ENCODE data around the gene DNAL1. TPM values are rescaled to one million over a fixed set of nuclear protein-coding genes. Genes with fewer than 3 reads are reported as not detected.

Gene DNAL1
- total RNA-seq (9.3 TPM), polyA plus RNA-seq (ENCODE audit: insufficient read depth in 1 of 8, insufficient read length in 8 of 8, low replicate concordance in 1 of 8) (10 to 100 TPM in 1 of 8 donors, 1 to 10 TPM in 7; 5.7 to 10.9 (median 6.6) TPM)
- long read RNA-seq, donor 1, result 0 reads
- long read RNA-seq, donor 2, partial matches to known transcripts, result 0 of 1 reads
- long read RNA-seq, donor 2, other reads (novel, unspliced or antisense), result 0 of 1 reads
- long read RNA-seq, donor 3, full-length matches to known transcripts, result 1 of 1 reads
- long read RNA-seq, donor 3, partial matches to known transcripts, result 0 of 1 reads
- long read RNA-seq, donor 3, other reads (novel, unspliced or antisense), result 0 of 1 reads
- long read RNA-seq, donor 4, full-length matches to known transcripts, result 1 of 1 reads
- long read RNA-seq, donor 4, partial matches to known transcripts, result 0 of 1 reads
- long read RNA-seq, donor 4, other reads (novel, unspliced or antisense), result 0 of 1 reads
- long read RNA-seq, donor 5, full-length matches to known transcripts, result 3 of 3 reads
- long read RNA-seq, donor 5, partial matches to known transcripts, result 0 of 3 reads
- long read RNA-seq, donor 5, other reads (novel, unspliced or antisense), result 0 of 3 reads
- long read RNA-seq, donor 6, full-length matches to known transcripts, result 5 of 5 reads
- long read RNA-seq, donor 6, partial matches to known transcripts, result 0 of 5 reads
- long read RNA-seq, donor 6, other reads (novel, unspliced or antisense), result 0 of 5 reads
- long read RNA-seq, donor 7, full-length matches to known transcripts, result 2 of 2 reads
- long read RNA-seq, donor 7, partial matches to known transcripts, result 0 of 2 reads
- long read RNA-seq, donor 7, other reads (novel, unspliced or antisense), result 0 of 2 reads
- long read RNA-seq, donor 8, full-length matches to known transcripts, result 2 of 2 reads
- long read RNA-seq, donor 8, partial matches to known transcripts, result 0 of 2 reads
- long read RNA-seq, donor 8, other reads (novel, unspliced or antisense), result 0 of 2 reads
- long read RNA-seq, donor 9, partial matches to known transcripts, result 0 of 1 reads
- long read RNA-seq, donor 9, other reads (novel, unspliced or antisense), result 0 of 1 reads
- long read RNA-seq, donor 10, full-length matches to known transcripts, result 6 of 6 reads
- long read RNA-seq, donor 10, partial matches to known transcripts, result 0 of 6 reads
- long read RNA-seq, donor 10, other reads (novel, unspliced or antisense), result 0 of 6 reads
- long read RNA-seq, donor 11, result 0 reads

- H3K27ac ChIP-seq (ENCODE audit: low read length), result peak within 1 kb of the TSS; percentile 95
- no peaks in the 10 kb centered on the region for H3K9me3 ChIP-seq (replicated peaks; ENCODE audit: control insufficient read depth, low read depth, low read length)
- no peaks in the 10 kb centered on the region for H3K27me3 ChIP-seq (ENCODE audit: control insufficient read depth, insufficient read depth, low read length)
- peak within 1 kb of the TSS; percentile 99 for H3K4me3 ChIP-seq (ENCODE audit: low read length)
- WGBS (ENCODE audit: insufficient coverage), result under 1% methylated on average over 43 of the region's 43 CpGs
- peaks cover 14% of the 10 kb centered on the region for H3K4me1 ChIP-seq (ENCODE audit: control insufficient read depth, insufficient read depth, low read length)
- H3K36me3 ChIP-seq (ENCODE audit: control insufficient read depth, insufficient read depth, low read length), result no peaks in the 10 kb centered on the region
- DNase-seq, result peak; percentile 97
Observed at GRCh38 chr14:73644531-73645247, at the start of gene DNAL1. Gene DNAL1 (plus strand): TSS chr14:73644986. CDS start chr14:73645040, 54 bp downstream.

GRCh38 chr14:73599499-73599898, 45.3 kb upstream of the DNAL1 start:
- H3K27ac ChIP-seq (ENCODE audit: low read length), result no peak overlapping the region
- no peak overlapping the region for H3K4me3 ChIP-seq (ENCODE audit: low read length)
- H3K27me3 ChIP-seq (ENCODE audit: control insufficient read depth, insufficient read depth, low read length), result no peaks in the 10 kb centered on the region
- no peaks in the 10 kb centered on the region for H3K36me3 ChIP-seq (ENCODE audit: control insufficient read depth, insufficient read depth, low read length)
- H3K4me1 ChIP-seq (ENCODE audit: control insufficient read depth, insufficient read depth, low read length), result no peaks in the 10 kb centered on the region
- no peak for DNase-seq
- H3K9me3 ChIP-seq (replicated peaks; ENCODE audit: control insufficient read depth, low read depth, low read length), result no peaks in the 10 kb centered on the region

GRCh38 chr14:73602994-73603393, 41.8 kb upstream of the DNAL1 start:
- no CpG with 5 or more reads among the region's 3 CpGs for WGBS (ENCODE audit: insufficient coverage)
- Histone ChIP-seq H3K4me1 (ENCODE audit: control insufficient read depth, insufficient read depth, low read length) (no peaks in the 10 kb centered on the region), H3K4me3 (ENCODE audit: low read length) (no peak overlapping the region), H3K9me3 (replicated peaks; ENCODE audit: control insufficient read depth, low read depth, low read length) (no peaks in the 10 kb centered on the region), H3K36me3 (ENCODE audit: control insufficient read depth, insufficient read depth, low read length) (no peaks in the 10 kb centered on the region), H3K27me3 (ENCODE audit: control insufficient read depth, insufficient read depth, low read length) (no peaks in the 10 kb centered on the region), H3K27ac (ENCODE audit: low read length) (no peak overlapping the region)
- no peak for DNase-seq

- Histone ChIP-seq H3K27ac (ENCODE audit: low read length) (no peak overlapping the region), H3K4me3 (ENCODE audit: low read length) (no peak overlapping the region), H3K4me1 (ENCODE audit: control insufficient read depth, insufficient read depth, low read length) (no peaks in the 10 kb centered on the region), H3K36me3 (ENCODE audit: control insufficient read depth, insufficient read depth, low read length) (no peaks in the 10 kb centered on the region), H3K27me3 (ENCODE audit: control insufficient read depth, insufficient read depth, low read length) (no peaks in the 10 kb centered on the region), H3K9me3 (replicated peaks; ENCODE audit: control insufficient read depth, low read depth, low read length) (peaks cover 4% of the 10 kb centered on the region)
- no CpG with 5 or more reads among the region's 3 CpGs for WGBS (ENCODE audit: insufficient coverage)
- no peak for DNase-seq
Observed at GRCh38 chr14:73606271-73606670, 38.5 kb upstream of the DNAL1 start.

- H3K27ac ChIP-seq (ENCODE audit: low read length), result no peak overlapping the region
Observed at GRCh38 chr14:73607241-73607640, 37.5 kb upstream of the DNAL1 start.

GRCh38 chr14:73610687-73611086, 34.1 kb upstream of the DNAL1 start:
- DNase-seq, result peak; percentile 22
- Histone ChIP-seq H3K36me3 (ENCODE audit: control insufficient read depth, insufficient read depth, low read length) (no peaks in the 10 kb centered on the region), H3K4me1 (ENCODE audit: control insufficient read depth, insufficient read depth, low read length) (no peaks in the 10 kb centered on the region), H3K27ac (ENCODE audit: low read length) (no peak overlapping the region), H3K9me3 (replicated peaks; ENCODE audit: control insufficient read depth, low read depth, low read length) (peaks cover 4% of the 10 kb centered on the region), H3K4me3 (ENCODE audit: low read length) (no peak overlapping the region), H3K27me3 (ENCODE audit: control insufficient read depth, insufficient read depth, low read length) (no peaks in the 10 kb centered on the region)
- WGBS (ENCODE audit: insufficient coverage), result no CpG with 5 or more reads among the region's 2 CpGs

More at GRCh38 chr14:73607241-73607640, 37.5 kb upstream of the DNAL1 start:
- DNase-seq, result no peak
- no CpG with 5 or more reads among the region's 1 CpG for WGBS (ENCODE audit: insufficient coverage)
- Histone ChIP-seq H3K36me3 (ENCODE audit: control insufficient read depth, insufficient read depth, low read length) (no peaks in the 10 kb centered on the region), H3K4me1 (ENCODE audit: control insufficient read depth, insufficient read depth, low read length) (no peaks in the 10 kb centered on the region), H3K27me3 (ENCODE audit: control insufficient read depth, insufficient read depth, low read length) (no peaks in the 10 kb centered on the region), H3K9me3 (replicated peaks; ENCODE audit: control insufficient read depth, low read depth, low read length) (peaks cover 4% of the 10 kb centered on the region), H3K4me3 (ENCODE audit: low read length) (no peak overlapping the region)

- Histone ChIP-seq H3K27me3 (ENCODE audit: control insufficient read depth, insufficient read depth, low read length) (no peaks in the 10 kb centered on the region), H3K9me3 (replicated peaks; ENCODE audit: control insufficient read depth, low read depth, low read length) (peaks cover 4% of the 10 kb centered on the region), H3K4me3 (ENCODE audit: low read length) (peak within 1 kb of the TSS; percentile 53), H3K27ac (ENCODE audit: low read length) (peak within 1 kb of the TSS; percentile 59), H3K4me1 (ENCODE audit: control insufficient read depth, insufficient read depth, low read length) (no peaks in the 10 kb centered on the region), H3K36me3 (ENCODE audit: control insufficient read depth, insufficient read depth, low read length) (no peaks in the 10 kb centered on the region)
- WGBS (ENCODE audit: insufficient coverage), result under 1% methylated on average over 83 of the region's 84 CpGs
- DNase-seq, result peak; percentile 86
Observed at GRCh38 chr14:73612339-73613045, 32.3 kb upstream of the DNAL1 start, which contains the start of gene ACOT6. Gene ACOT6 (plus strand): TSS chr14:73612517. CDS start chr14:73612572, 55 bp downstream.

GRCh38 chr14:73613046-73613383, 31.8 kb upstream of the DNAL1 start:
- no peaks in the 10 kb centered on the region for H3K36me3 ChIP-seq (ENCODE audit: control insufficient read depth, insufficient read depth, low read length)
- peaks cover 4% of the 10 kb centered on the region for H3K9me3 ChIP-seq (replicated peaks; ENCODE audit: control insufficient read depth, low read depth, low read length)
- no peaks in the 10 kb centered on the region for H3K4me1 ChIP-seq (ENCODE audit: control insufficient read depth, insufficient read depth, low read length)
- peak overlapping the region; percentile 53 for H3K4me3 ChIP-seq (ENCODE audit: low read length)
- DNase-seq, result no peak
- H3K27me3 ChIP-seq (ENCODE audit: control insufficient read depth, insufficient read depth, low read length), result no peaks in the 10 kb centered on the region
- H3K27ac ChIP-seq (ENCODE audit: low read length), result peak overlapping the region; percentile 59
- WGBS (ENCODE audit: insufficient coverage), result under 1% methylated on average over 11 of the region's 13 CpGs

- WGBS (ENCODE audit: insufficient coverage), result no CpG with 5 or more reads among the region's 3 CpGs
- no peaks in the 10 kb centered on the region for H3K27me3 ChIP-seq (ENCODE audit: control insufficient read depth, insufficient read depth, low read length)
- no peak overlapping the region for H3K4me3 ChIP-seq (ENCODE audit: low read length)
- H3K4me1 ChIP-seq (ENCODE audit: control insufficient read depth, insufficient read depth, low read length), result no peaks in the 10 kb centered on the region
- no peak for DNase-seq
- H3K27ac ChIP-seq (ENCODE audit: low read length), result no peak overlapping the region
- H3K36me3 ChIP-seq (ENCODE audit: control insufficient read depth, insufficient read depth, low read length), result no peaks in the 10 kb centered on the region
- peaks cover 4% of the 10 kb centered on the region for H3K9me3 ChIP-seq (replicated peaks; ENCODE audit: control insufficient read depth, low read depth, low read length)
Observed at GRCh38 chr14:73613419-73613963, 31.3 kb upstream of the DNAL1 start.

Measured in muscle of leg (tissue), 16 donors.